Inflammatory macrophage (primary cell): ENCODE measurements around the gene ALX1.
"Not testable (repeated sequence)": the region's sequence is repeated elsewhere in the genome, so short reads cannot be mapped to it uniquely, and the experiment has no call there.

Source experiments
- DNase-seq, 2 donors: peaks; one replicate each; pipeline ENCODE4 v3.0.0-alpha.2; 2020 to 2022

ALX1 gene

GRCh38 chr12:85301051-85301450 lies 21.0 kb downstream of the ALX1 start:
- no peak for DNase-seq

- no peak for DNase-seq
Observed at GRCh38 chr12:85308374-85308773, 28.4 kb downstream of the ALX1 start.

- no peak for DNase-seq
Observed at GRCh38 chr12:85309125-85309566, 29.1 kb downstream of the ALX1 start.

- no peak for DNase-seq
Observed at GRCh38 chr12:85310025-85310424, 30.0 kb downstream of the ALX1 start.

GRCh38 chr12:85310456-85311076 lies 30.5 kb downstream of the ALX1 start:
- peak in 1 of 2 donors; percentile 18 for DNase-seq

- DNase-seq: not testable (repeated sequence)
Observed at GRCh38 chr12:85317866-85318636, 38.0 kb downstream of the ALX1 start.

- DNase-seq: no peak
Observed at GRCh38 chr12:85322715-85323114, 42.7 kb downstream of the ALX1 start.

- DNase-seq: no peak
Observed at GRCh38 chr12:85325442-85325841, 45.4 kb downstream of the ALX1 start.

GRCh38 chr12:85329913-85330312 lies 49.9 kb downstream of the ALX1 start:
- DNase-seq: no peak

GRCh38 chr12:85348779-85349178 lies 68.8 kb downstream of the ALX1 start:
- DNase-seq: no peak

- DNase-seq: no peak
Observed at GRCh38 chr12:85350356-85350755, 70.3 kb downstream of the ALX1 start.
